ENCODE measurements around the gene HEPN1. TPM values are rescaled to one million over a fixed set of nuclear protein-coding genes. Genes with fewer than 3 reads are reported as not detected.
A peak's percentile ranks its signal among the peaks of the same experiment; 100 is the strongest.

The HEPN1 gene
- not detected for polyA plus RNA-seq

GRCh38 chr11:124918950-124919349, at the start of gene HEPN1:
Gene HEPN1, plus strand, starts transcription at chr11:124919250.
- Mint-ChIP-seq H3K27me3 (ENCODE audit: low read depth in 3 of 3) (peaks cover 3 to 6% (median 6%) of the 10 kb centered on the region in 3 donors), H3K4me1 (peaks cover 15 to 20% of the 10 kb centered on the region in 2 donors), H3K36me3 (no peaks in the 10 kb centered on the region), H3K4me3 (peak within 1 kb of the TSS; percentile 31 to 88 (median 83)), H3K27ac (peak within 1 kb of the TSS in 2 of 6 donors; percentile 23 to 55), H3K9me3 (no peaks in the 10 kb centered on the region)
- DNase-seq, result no peak

GRCh38 chr11:124869331-124869730, 49.7 kb upstream of the HEPN1 start:
- peaks cover 17% of the 10 kb centered on the region in 2 donors for H3K4me1 Mint-ChIP-seq
- peaks cover 31 to 51% (median 44%) of the 10 kb centered on the region in 3 donors for H3K27me3 Mint-ChIP-seq (ENCODE audit: low read depth in 3 of 3)
- no peak overlapping the region for H3K4me3 Mint-ChIP-seq
- H3K27ac Mint-ChIP-seq, result no peak overlapping the region
- no peaks in the 10 kb centered on the region for H3K36me3 Mint-ChIP-seq
- no peak for DNase-seq
- H3K9me3 Mint-ChIP-seq, result no peaks in the 10 kb centered on the region

GRCh38 chr11:124869856-124870387, 49.1 kb upstream of the HEPN1 start:
- Mint-ChIP-seq H3K27ac (no peak overlapping the region), H3K9me3 (no peaks in the 10 kb centered on the region), H3K27me3 (ENCODE audit: low read depth in 3 of 3) (peaks cover 31 to 45% (median 39%) of the 10 kb centered on the region in 3 donors), H3K4me3 (no peak overlapping the region), H3K4me1 (peaks cover 17% of the 10 kb centered on the region in 2 donors), H3K36me3 (no peaks in the 10 kb centered on the region)
- DNase-seq, result no peak

- Mint-ChIP-seq H3K4me3 (no peak overlapping the region), H3K9me3 (no peaks in the 10 kb centered on the region), H3K4me1 (peaks cover 17 to 18% of the 10 kb centered on the region in 2 donors), H3K27me3 (ENCODE audit: low read depth in 3 of 3) (peaks cover 31 to 43% (median 37%) of the 10 kb centered on the region in 3 donors), H3K27ac (no peak overlapping the region), H3K36me3 (no peaks in the 10 kb centered on the region)
- no peak for DNase-seq
These were observed 48.6 kb upstream of the HEPN1 start for GRCh38 chr11:124870430-124870829.

- Mint-ChIP-seq H3K27me3 (ENCODE audit: low read depth in 3 of 3) (peaks cover 24 to 36% (median 34%) of the 10 kb centered on the region in 3 donors), H3K27ac (no peak overlapping the region), H3K4me3 (no peak overlapping the region), H3K9me3 (no peaks in the 10 kb centered on the region), H3K4me1 (peaks cover 17 to 23% of the 10 kb centered on the region in 2 donors), H3K36me3 (no peaks in the 10 kb centered on the region)
- DNase-seq, result no peak
These were observed 46.8 kb upstream of the HEPN1 start for GRCh38 chr11:124872280-124872679.

GRCh38 chr11:124872741-124873140, 46.3 kb upstream of the HEPN1 start:
- no peak for DNase-seq
- Mint-ChIP-seq H3K27me3 (ENCODE audit: low read depth in 3 of 3) (peaks cover 20 to 34% (median 31%) of the 10 kb centered on the region in 3 donors), H3K27ac (no peak overlapping the region), H3K9me3 (no peaks in the 10 kb centered on the region), H3K4me3 (no peak overlapping the region), H3K36me3 (no peaks in the 10 kb centered on the region), H3K4me1 (peaks cover 21 to 23% of the 10 kb centered on the region in 2 donors)

- Mint-ChIP-seq H3K4me3 (no peak overlapping the region), H3K27ac (no peak overlapping the region), H3K27me3 (ENCODE audit: low read depth in 3 of 3) (peaks cover 20 to 31% (median 23%) of the 10 kb centered on the region in 3 donors), H3K9me3 (no peaks in the 10 kb centered on the region), H3K4me1 (peaks cover 24 to 25% of the 10 kb centered on the region in 2 donors), H3K36me3 (no peaks in the 10 kb centered on the region)
- no peak for DNase-seq
These were observed 45.1 kb upstream of the HEPN1 start for GRCh38 chr11:124873951-124874350.

GRCh38 chr11:124874571-124875255, 44.3 kb upstream of the HEPN1 start:
- DNase-seq, result no peak
- Mint-ChIP-seq H3K4me3 (peak overlapping the region in 3 of 5 donors; percentile 42 to 43 (median 42)), H3K4me1 (peaks cover 18 to 24% of the 10 kb centered on the region in 2 donors), H3K9me3 (no peaks in the 10 kb centered on the region), H3K27ac (no peak overlapping the region), H3K27me3 (ENCODE audit: low read depth in 3 of 3) (peaks cover 19 to 27% (median 19%) of the 10 kb centered on the region in 3 donors), H3K36me3 (no peaks in the 10 kb centered on the region)

GRCh38 chr11:124875401-124875800, 43.6 kb upstream of the HEPN1 start:
- no peak for DNase-seq
- Mint-ChIP-seq H3K9me3 (no peaks in the 10 kb centered on the region), H3K36me3 (no peaks in the 10 kb centered on the region), H3K27me3 (ENCODE audit: low read depth in 3 of 3) (peaks cover 14 to 21% (median 16%) of the 10 kb centered on the region in 3 donors), H3K27ac (peak overlapping the region in 3 of 6 donors; percentile 12 to 57 (median 48)), H3K4me3 (peak overlapping the region; percentile 64 to 91 (median 82)), H3K4me1 (peaks cover 18 to 24% of the 10 kb centered on the region in 2 donors)

- no peaks in the 10 kb centered on the region for H3K36me3 Mint-ChIP-seq
- H3K9me3 Mint-ChIP-seq, result no peaks in the 10 kb centered on the region
- peak overlapping the region; percentile 89 to 94 (median 91) for H3K4me3 Mint-ChIP-seq
- DNase-seq, result peak; percentile 75 to 82 (median 79)
- peak overlapping the region; percentile 84 to 96 (median 91) for H3K27ac Mint-ChIP-seq
- peaks cover 14 to 16% (median 14%) of the 10 kb centered on the region in 3 donors for H3K27me3 Mint-ChIP-seq (ENCODE audit: low read depth in 3 of 3)
- peaks cover 18 to 24% of the 10 kb centered on the region in 2 donors for H3K4me1 Mint-ChIP-seq
These were observed 42.9 kb upstream of the HEPN1 start for GRCh38 chr11:124875943-124876817.

GRCh38 chr11:124876818-124877630, 42.0 kb upstream of the HEPN1 start:
- Mint-ChIP-seq H3K36me3 (no peaks in the 10 kb centered on the region), H3K4me3 (peak overlapping the region; percentile 89 to 94 (median 91)), H3K9me3 (no peaks in the 10 kb centered on the region), H3K4me1 (peaks cover 18 to 24% of the 10 kb centered on the region in 2 donors), H3K27ac (peak overlapping the region; percentile 84 to 96 (median 91)), H3K27me3 (ENCODE audit: low read depth in 3 of 3) (peaks cover 10 to 14% (median 12%) of the 10 kb centered on the region in 3 donors)
- no peak for DNase-seq

GRCh38 chr11:124877631-124877909, 41.5 kb upstream of the HEPN1 start:
- Mint-ChIP-seq H3K36me3 (no peaks in the 10 kb centered on the region), H3K27me3 (ENCODE audit: low read depth in 3 of 3) (peaks cover 5 to 10% (median 7%) of the 10 kb centered on the region in 3 donors), H3K4me1 (peaks cover 18 to 24% of the 10 kb centered on the region in 2 donors), H3K4me3 (peak overlapping the region; percentile 89 to 94 (median 91)), H3K9me3 (no peaks in the 10 kb centered on the region), H3K27ac (peak overlapping the region in 4 of 6 donors; percentile 84 to 96 (median 92))
- DNase-seq, result no peak
